ENCODE results near the gene UIMC1.
"Not testable (repeated sequence)": the region's sequence is repeated elsewhere in the genome, so short reads cannot be mapped to it uniquely, and the experiment has no call there.

The UIMC1 gene

DNA sequence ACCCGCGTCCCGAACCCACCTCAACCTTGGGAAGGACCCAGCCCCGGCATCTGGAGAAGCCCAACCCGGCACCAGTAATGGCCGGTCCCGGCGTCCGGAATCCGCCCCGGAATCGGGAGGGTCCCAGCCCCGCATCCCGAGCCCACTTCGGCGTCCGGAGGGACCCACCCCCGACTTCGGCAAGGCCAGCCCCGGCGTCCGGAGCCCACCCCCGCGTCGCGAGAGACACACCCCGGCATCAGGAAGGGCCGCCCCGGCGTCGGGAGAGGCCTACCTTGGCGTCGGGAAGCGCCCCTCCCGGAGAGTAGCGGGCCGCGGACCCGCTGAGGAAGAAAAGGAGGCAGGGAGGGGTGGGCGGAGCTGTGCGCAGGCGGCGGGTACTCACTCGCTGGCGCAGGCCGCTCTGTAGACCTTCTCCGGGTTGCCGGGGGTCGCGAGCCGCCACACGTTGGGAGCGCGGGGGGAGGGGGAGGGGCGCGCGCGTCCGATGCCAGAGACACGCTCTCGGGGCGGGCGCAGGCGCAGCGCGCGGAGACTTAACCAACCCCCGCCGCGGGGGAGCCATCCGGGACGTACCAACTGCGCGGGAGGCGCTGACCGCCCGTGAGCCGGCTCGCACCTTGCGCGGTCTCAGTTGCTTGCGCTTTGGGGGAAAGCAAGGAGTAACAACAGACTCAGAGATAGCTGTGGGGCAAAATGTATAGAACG is at the start of gene UIMC1:
Gene UIMC1, minus strand, starts transcription at position 515 of the 708 bp plus-strand sequence. CDS start 24,164 bp downstream, outside the sequence.
- DNase-seq = no peak

DNA sequence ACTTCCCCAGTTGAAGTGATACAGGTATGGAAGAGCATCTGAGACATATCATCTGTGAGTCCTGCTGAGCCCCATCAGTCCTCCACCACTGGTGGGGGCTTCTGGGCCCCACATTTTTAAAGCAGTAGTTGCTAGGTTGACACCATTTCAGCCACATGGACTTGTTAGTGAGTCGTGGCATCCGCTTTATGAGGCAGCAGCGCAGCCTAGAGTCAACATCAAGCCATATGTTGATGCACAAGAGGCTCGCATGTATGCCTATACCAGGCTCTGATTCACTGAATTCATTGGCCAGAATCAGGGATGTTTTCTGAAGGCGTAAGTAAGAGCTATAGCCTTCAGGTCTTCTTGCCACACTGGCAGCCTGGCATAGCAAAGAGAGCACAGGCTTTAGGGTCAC is 42.7 kb upstream of the UIMC1 start:
- no peak for DNase-seq

DNA sequence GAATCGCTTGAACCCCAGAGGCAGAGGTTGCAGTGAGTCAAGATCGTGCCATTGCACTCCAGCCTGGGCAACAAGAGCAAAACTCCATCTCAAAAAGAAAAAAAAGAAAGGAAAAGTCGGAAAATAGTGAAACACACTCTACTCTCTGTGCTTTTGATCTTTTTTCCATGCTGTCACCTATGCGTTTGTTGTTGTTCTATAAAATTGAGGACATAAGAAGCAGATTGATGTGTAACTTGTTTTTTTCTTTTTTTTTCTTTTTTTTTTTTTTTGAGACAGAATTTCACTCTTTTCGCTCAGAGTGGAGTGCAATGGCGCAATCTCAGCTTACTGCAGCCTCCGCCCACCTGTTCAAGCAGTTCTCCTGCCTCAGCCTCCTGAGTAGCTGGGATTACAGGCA is 42.0 kb upstream of the UIMC1 start:
- DNase-seq = not testable (repeated sequence)

DNA sequence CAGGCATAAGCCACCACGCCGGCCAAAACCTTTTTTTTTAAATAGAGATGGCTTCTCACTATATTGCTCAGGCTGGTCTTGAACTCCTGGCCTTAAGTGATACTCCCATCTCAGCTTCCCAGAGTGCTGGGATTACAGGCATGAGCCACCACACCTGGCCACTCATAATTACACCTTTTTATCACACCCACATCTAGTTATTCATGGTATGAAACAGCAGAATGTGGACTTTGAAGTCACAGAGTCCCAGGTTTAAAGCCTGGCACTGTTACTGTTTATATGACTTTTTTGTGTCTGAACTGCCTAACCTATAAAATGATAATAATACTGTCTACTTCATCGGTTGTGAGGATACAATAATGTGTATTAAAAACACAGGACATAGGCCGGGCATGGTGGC is 39.1 kb upstream of the UIMC1 start:
- no peak for DNase-seq

DNA sequence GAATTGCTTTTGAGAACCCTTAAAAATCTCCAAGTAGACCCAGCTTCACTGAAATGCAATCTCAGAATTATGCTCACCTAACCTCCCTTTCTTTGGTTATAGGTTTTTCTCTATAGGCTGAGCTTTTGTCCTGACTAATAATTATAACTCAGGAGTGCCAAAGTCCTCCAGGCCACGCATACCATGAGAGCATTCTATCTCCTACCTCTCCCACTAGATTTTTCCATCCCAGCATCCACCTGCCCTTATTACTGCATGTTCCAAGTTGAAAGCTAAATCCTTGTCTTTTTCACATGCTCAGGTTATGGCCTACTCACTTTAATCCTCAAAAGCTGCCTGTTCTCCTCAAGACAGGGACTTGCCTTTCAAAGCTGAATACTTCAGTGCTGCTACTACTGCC is 38.1 kb upstream of the UIMC1 start:
- no peak for DNase-seq

DNA sequence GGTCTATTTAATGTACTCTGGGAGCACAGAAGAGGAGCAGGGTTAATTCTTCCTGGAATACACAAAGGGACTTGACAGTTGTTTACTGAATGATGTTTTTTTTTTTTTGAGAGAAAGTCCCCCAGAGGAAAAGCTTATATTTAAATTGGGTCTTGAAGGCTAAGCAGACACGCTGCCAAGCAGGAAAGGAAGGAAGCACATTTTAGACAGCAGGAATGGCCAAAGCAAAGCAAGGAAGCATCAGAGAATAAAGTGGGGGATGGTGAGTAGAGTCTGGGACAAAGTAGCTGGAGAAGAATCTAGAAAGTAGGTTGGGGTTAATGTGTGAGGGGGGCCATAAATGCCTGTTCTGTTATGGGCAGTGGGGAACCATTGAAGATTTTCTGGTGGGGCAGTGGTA is 37.4 kb upstream of the UIMC1 start:
- no peak for DNase-seq

DNA sequence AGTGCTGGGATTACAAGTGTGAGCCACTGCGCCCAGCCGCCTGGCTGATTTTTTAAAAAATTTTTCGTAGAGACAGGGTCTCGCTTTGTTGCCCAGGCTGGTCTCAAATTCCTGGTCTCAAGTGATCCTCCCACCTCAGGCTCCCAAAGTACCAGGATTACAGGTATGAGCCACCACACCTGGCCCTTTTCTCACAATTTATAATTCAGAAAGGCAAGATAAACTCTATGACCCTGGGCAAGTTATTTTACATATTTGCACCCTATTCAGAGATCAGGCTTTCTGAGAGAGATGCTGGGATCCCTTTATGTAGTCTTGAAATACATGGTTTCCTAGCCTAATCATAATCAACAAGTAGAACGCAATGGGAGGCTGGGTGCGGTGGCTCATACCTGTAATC is 36.5 kb upstream of the UIMC1 start:
- DNase-seq = no peak

DNA sequence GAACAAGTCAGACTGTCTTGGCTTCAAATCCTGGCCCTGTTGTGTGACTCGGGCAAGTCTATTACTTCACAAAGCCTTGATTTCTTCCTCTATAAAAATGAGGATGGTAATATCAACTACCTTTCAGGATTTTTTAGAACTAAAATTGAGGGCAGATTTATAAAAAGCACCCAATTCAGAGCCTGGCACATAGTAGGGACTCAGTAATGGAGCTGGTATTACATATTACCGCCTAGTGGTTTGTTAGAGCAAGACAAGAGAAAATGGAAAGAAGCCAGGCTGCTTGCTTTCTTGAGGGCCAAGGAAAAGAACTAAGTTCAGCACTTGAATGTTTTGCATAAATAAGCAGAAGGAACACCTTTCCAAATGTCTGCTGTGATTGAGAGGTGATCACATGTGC is 35.4 kb upstream of the UIMC1 start:
- DNase-seq = no peak

DNA sequence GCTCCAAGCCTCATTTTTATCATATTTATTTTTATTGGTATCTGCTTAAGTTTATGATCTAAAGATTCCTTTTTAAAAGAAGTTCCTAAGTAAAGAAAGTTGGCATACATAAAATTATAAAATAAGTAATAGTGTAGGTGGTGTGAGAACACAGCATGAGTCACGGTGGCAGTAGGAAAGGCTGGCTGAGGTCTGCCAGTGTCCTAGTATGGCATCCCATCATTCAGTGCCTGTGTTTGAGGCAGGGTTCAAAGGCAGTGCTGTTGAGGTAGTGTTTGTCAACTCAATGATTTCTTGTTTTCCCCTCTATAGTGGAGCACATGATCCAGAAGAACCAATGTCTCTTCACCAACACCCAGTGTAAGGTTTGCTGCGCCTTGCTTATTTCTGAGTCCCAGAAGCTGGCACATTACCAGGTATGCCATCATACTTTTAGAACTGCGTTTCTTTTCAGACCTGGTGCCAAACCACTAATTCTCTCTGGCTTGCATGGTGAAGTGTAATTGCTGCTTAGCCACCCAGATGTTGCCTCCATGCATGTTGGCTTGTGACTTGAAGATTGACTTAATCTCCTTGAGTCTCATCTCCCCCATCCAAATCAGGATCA is 34.3 kb upstream of the UIMC1 start:
- DNase-seq = no peak

DNA sequence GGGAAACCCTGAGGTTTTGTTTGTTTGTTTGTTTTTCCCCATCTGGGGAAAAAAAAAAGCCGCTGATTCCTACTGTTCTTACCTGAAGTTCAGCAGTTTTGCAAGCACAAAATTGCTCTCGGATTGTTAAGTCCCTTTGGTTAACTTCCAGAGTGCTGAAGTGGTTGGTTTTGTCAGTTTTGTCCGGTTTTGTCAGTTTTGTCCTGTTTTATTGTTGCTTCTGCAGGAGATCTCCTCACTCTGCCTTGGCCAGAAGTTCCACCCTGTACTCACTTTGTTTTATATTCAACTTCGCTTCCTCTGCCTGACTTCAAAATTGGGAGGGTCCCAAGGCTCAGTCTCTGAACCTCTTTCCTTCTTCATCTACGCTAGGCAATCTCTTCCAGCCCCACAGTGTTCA is 30.3 kb upstream of the UIMC1 start:
- no peak for DNase-seq

DNA sequence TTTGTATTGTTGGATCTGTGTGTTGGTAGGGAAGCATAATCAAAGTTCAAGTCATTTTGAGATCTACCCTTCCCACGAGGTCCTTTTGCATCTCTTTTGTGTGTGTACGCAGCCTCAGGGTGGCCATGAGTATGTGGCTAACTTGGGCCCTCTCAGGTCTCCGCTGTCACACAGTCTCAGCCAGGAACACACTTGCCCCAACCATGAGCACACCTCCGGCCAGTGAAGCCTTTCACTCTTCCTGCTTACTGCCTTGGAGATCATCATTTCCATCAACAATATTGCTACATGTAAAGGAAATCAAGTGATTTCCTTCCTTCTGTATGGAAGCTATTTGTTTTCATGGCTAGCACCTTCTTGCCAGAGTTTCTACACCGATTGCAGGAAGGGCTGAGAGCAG is 29.9 kb upstream of the UIMC1 start:
- no peak for DNase-seq

DNA sequence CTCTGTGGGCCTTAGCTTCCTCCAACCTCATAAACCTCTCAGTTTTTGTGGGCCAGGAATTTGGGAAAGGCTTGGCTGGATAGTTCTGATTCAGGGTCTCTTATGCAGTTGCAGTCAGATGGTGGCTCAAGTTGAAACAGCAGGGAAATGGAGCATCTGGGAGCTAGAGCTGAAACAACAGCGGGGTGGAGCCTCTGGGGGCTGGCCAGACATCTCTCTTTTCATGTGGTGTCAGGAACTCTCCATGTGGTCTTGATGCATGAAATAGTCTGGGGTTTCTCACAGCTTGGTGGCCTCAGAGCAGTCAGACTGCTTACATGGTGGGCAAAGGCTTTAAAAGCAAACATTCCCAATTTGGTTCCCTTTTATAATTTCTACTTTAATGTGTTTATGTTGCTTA is 29.4 kb upstream of the UIMC1 start:
- DNase-seq = no peak

DNA sequence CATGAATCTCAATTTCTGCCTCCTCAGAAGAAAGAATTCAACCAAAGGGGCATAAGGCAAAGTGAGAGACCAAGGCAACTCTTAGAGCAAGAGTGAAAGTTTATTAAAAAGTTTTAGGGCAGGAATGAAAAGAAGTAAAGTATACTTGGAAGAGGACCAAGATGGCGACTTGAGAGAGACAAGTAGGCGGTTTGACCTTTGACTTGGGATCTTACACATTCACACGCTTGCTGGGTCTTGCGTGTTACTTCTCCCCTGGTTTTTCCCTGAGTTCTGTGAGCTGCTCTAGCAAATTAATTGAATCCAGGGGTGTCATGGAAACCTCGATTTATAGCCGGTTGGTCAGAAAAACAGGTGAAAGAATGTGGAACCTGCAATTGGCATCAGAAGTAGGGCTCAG is 22.9 kb upstream of the UIMC1 start:
- no peak for DNase-seq

DNA sequence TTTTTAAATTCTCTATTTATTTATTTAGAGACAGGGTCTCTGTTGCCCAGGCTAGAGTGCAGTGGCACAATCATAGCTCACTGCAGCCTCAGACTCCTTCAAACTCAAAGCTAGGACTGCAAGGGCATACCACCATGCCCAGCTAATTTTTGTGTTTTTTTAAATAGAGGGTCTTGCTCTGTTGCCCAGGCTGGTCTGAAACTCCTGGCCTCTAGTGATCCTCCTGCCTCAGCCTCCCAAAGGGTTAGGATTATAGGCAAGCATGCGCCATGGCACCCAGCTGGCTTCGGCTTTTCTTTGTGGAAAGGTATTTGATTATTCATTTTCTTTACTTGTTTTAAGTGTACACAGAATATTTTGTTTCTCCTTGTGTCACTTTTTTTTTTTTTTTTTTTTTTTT is 21.1 kb upstream of the UIMC1 start:
- no peak for DNase-seq

DNA sequence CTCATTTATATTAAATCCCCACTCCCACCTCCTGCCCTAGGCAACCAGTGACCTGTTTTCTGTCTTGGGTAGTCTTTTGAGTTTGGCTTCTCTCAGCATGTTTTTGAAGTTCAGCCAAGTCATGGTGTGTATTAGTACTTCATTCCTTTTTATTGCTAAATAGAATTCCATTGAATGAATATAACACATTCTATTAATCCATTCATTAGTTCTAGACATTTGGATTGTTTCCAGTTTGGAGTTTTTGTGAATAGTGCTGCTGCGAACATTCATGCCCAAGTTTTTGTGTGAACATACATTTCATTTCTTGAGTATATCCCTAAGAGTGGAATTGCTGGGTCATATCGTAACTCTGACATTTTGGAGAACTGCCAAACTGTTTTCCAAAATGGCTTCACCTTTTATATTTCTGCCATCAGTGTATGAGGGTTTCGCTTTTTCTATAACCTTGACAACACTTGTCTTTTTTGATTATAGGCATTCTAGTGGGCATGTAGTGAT is 18.6 kb upstream of the UIMC1 start:
- no peak for DNase-seq

DNA sequence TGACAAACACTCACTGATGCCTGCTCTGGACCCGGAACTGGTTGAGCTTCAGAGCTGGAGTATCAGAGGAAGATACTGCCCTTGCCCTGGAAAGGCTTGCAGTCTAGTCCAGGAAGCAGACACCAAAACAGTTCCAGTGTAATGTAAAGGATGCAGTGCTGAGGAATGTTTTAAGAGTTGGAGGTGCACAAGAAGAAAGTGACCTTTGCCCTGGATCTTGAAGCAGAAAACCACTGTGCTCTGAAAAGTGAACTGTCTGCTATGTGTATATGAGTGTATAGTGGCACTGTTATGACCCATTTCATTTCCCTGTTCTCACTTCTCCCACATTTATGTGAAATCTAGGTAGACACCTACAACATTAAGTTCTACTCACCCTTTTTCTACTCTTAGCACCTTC is 18.0 kb upstream of the UIMC1 start:
- no peak for DNase-seq

DNA sequence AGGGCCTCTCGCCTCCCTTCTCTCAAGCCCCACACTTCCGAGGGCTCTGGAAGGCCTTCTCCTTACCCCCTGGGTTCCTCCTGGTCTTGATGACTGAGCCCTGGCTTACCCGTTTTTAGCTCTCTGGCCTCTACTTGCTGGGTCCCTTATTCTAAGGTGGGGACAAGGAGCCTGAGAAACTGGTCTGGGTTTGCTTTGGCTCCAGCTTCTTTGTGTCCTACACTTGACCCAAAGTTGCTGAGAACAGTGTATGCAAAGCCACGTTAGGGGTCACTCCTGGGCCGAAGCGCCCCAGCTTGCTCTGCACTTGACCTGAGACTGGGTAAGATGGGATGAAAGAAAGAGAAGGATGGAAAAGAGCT is 16.7 kb upstream of the UIMC1 start:
- DNase-seq = no peak

DNA sequence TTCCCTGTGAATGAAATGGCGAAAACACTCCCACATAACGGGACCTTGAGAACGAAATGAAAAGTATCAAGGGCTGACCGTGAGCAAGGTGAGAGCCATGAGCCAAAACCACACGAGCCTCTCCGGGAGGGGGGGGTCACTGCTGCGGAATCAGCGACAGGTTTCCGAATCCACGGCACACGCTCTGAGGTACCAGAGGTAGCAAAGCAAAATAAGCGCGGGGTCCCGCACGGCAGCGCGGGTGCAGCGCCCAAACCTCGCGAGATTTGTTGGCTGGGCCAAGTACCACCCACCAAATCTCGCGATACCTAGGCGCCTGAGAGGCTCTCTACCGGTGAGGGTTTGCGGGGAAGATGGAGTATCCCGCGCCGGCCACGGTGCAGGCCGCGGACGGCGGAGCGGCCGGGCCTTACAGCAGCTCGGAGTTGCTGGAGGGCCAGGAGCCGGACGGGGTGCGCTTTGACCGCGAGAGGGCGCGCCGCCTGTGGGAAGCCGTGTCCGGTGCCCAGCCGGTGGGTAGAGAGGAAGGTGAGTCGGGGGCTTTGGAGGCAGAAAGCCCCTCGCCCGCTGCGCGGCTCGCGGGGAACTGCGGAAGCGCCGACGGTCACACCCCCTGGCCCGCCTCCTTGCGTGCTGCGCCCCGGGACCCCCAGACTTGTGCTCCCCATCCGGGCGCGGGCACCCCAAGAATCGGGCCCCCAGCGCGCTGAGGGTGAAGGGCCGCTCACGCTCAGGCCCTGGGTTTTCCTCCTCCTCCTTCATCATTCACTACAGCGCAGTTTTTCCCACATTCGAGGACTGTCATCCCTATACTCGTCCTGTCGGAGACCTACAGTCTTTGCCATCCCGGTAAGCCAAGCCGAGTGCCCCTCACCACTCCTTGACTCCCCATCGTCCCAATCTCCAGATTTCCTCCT is 16.1 kb upstream of the UIMC1 start, which contains the start of gene ZNF346:
Gene ZNF346, plus strand, starts transcription at position 311 of the 917 bp plus-strand sequence. Its CDS starts 43 bp downstream, at position 354.
- peak; percentile 63 for DNase-seq

DNA sequence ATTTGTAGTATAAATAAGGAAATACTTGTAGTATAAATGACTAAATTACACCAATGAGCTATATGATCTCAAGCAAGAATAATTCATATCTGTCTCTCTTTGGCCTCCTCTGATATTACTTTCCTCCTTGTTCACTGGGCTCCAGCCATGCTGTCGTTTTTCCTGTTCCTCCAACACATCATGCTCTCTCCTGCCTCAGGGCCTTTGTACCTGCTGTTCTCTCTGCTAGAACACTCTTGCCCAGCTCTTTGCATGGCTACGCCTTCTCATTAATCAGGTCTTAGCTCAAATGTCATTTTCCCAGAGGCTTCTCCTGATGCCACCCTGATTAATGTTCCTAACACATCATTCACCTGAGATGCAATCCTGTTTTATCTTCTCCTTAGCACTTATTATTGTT is 13.5 kb upstream of the UIMC1 start:
- DNase-seq = no peak

DNA sequence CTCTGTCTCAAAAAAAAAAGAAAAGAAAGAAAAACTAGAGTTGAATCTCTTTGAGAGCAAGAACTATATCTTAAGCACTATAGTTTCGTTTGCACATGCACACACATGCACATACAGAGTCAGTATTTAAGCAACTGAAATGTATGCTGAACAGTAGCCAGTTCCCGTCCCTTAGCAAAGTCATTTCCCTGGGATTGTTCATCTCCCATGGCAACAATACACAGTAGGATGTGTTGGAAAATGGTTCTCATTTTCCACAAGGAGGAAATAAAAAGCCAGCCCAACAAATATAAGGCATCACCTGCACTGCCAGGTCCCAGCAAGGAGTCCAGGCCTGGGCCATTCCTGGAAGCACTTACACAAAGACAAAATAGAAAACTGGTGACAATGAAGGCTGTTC is 11.8 kb upstream of the UIMC1 start:
- DNase-seq = no peak

DNA sequence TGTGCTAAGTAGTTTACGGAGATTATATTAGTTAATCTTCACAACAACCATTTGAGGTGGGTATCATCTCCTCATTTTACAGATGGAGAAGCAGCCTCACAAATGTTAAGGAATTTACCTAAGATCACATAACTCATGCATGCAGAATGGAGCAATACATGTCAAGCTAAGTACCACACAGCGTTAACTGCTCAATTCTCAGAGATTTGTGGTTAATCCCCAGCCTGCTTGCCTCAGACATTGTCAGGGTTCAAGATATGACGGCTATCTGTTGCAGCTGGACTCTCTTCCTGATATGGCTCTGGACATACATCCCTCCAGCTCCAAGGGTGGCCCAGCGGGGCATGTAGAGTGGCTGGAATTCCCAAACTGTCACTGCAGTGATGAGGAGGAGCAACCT is 8.6 kb upstream of the UIMC1 start:
- no peak for DNase-seq

DNA sequence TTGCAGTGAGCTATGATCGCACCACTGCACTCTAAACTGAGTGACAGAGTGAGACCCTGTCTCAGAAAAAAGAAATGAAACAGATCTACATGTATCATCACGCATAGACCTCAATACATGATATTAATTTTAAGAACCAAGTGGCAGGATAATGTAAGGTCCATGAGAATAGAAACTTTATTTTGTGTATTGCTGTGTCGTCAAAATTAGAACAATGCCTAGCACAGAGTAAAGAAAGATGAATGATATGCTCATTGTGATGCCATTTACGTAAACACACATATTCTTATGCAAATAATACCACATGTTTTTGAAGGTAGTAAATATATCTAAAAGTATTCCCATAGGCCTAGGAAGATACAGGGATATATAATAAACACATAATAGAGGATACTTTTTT is 3.6 kb upstream of the UIMC1 start:
- no peak for DNase-seq

DNA sequence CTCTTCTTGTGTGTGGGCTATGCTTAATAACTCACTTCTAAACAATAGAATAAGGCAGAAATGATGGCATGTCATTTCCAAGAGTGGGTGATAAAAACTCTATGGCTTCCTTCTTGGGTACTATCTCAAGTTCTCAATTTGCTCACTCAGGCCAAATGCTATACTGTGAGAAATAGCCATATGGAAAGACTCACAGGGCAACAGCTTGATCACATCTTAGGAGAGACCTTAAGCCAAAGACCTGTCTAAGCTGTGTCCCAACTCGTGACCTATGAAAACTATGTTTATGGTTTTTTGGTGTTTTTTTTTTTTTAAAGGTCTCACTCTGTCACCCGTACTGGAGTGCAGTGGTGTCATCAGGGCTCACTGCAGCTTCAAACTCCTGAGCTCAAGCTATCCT is 2.1 kb upstream of the UIMC1 start:
- DNase-seq = no peak

Data from NCI-H187 treated with DMSO at 0.1 percent for 48 hours (cell line).